DND-41 (cell line): Measurements from ENCODE around the gene SMOC2.

Experiments
- ATAC-seq: fragments of 200-7000 bp; cut with Tn5 transposase; 3 replicates; pipeline ENCODE4 v1.9.1; 2021; ENCODE audit warnings: low read depth; ENCODE audit not compliant: insufficient read depth
- DNase-seq: peaks from one replicate; pipeline ENCODE4 v3.0.0-alpha.2; 2020
- H2AFZ ChIP-seq: 2 replicates; pipeline ENCODE4 v1.6.0; 2012; ENCODE audit warnings: low read depth, low read length
- H3K27ac ChIP-seq: 2 replicates; pipeline ENCODE4 v1.5.1; 2012; ENCODE audit warnings: low read length, inconsistent platforms
- H3K27me3 ChIP-seq: fragments of 200-600 bp; sonication (generic); 2 replicates; pipeline ENCODE4 v1.6.0; 2012; ENCODE audit warnings: low read length, mild to moderate bottlenecking, inconsistent platforms; ENCODE audit not compliant: insufficient read depth, poor library complexity
- H3K36me3 ChIP-seq: 2 replicates; pipeline ENCODE4 v1.5.1; 2012; ENCODE audit warnings: low read length, inconsistent platforms; ENCODE audit not compliant: insufficient read depth
- H3K4me1 ChIP-seq: 2 replicates; pipeline ENCODE4 v1.5.1; 2012; ENCODE audit warnings: mild to moderate bottlenecking, low read length; ENCODE audit not compliant: insufficient read depth
- H3K4me2 ChIP-seq: 2 replicates; pipeline ENCODE4 v1.6.0; 2012; ENCODE audit warnings: mild to moderate bottlenecking, moderate library complexity, low read length, inconsistent platforms; ENCODE audit not compliant: insufficient read depth
- H3K4me3 ChIP-seq, 2 experiments: fragments of 200-600 bp in 1 of 2; shearing (Covaris generic) in 1 of 2; 2 replicates each; pipeline ENCODE4 v1.5.1; 2012 to 2016; ENCODE audit warnings: inconsistent platforms in 2 of 2, low read length in 2 of 2, mild to moderate bottlenecking in 2 of 2, low read depth in 1 of 2, moderate library complexity in 1 of 2
- H3K79me2 ChIP-seq: 2 replicates; pipeline ENCODE4 v1.6.0; 2012; ENCODE audit warnings: low read length, inconsistent platforms; ENCODE audit not compliant: insufficient read depth
- H3K9ac ChIP-seq: 2 replicates; pipeline ENCODE4 v1.6.0; 2012; ENCODE audit warnings: low read depth, mild to moderate bottlenecking, inconsistent platforms, low read length, moderate library complexity
- H3K9me3 ChIP-seq: 2 replicates; pipeline ENCODE4 v1.5.1; 2012; ENCODE audit warnings: low read length, moderate library complexity, mild to moderate bottlenecking, inconsistent platforms; ENCODE audit not compliant: insufficient read depth, severe bottlenecking
- H4K20me1 ChIP-seq: 2 replicates; pipeline ENCODE4 v1.6.0; 2012; ENCODE audit warnings: low read length; ENCODE audit not compliant: insufficient read depth
- EZH2 ChIP-seq: IDR thresholded peaks from 3 replicates; pipeline ENCODE4 v1.6.1; 2012; ENCODE audit warnings: borderline replicate concordance, low read depth, mild to moderate bottlenecking, moderate library complexity, low read length, inconsistent platforms; ENCODE audit not compliant: severe bottlenecking
- TF ChIP-seq, protein P1 (sequence below): IDR thresholded peaks from 2 replicates; pipeline ENCODE4 v1.5.1; 2012; ENCODE audit warnings: borderline replicate concordance, low read length, moderate library complexity, mild to moderate bottlenecking; ENCODE audit not compliant: poor library complexity, severe bottlenecking; ENCODE audit errors: extremely low read depth

The SMOC2 gene

GRCh38 chr6:168574699-168575195 lies 133.8 kb downstream of the SMOC2 start:
- no peak overlapping the region for H3K27ac ChIP-seq
- H3K9ac ChIP-seq: no peak overlapping the region
- H3K9me3 ChIP-seq: peaks cover 5% of the 10 kb centered on the region
- no peak for DNase-seq
- no peak overlapping the region for H2AFZ ChIP-seq
- ATAC-seq: no peak
- no peak overlapping the region for H3K4me2 ChIP-seq
- H3K36me3 ChIP-seq: no peaks in the 10 kb centered on the region
- H4K20me1 ChIP-seq: no peaks in the 10 kb centered on the region
- TF ChIP-seq EZH2: no peak
- TF ChIP-seq, protein P1, sequence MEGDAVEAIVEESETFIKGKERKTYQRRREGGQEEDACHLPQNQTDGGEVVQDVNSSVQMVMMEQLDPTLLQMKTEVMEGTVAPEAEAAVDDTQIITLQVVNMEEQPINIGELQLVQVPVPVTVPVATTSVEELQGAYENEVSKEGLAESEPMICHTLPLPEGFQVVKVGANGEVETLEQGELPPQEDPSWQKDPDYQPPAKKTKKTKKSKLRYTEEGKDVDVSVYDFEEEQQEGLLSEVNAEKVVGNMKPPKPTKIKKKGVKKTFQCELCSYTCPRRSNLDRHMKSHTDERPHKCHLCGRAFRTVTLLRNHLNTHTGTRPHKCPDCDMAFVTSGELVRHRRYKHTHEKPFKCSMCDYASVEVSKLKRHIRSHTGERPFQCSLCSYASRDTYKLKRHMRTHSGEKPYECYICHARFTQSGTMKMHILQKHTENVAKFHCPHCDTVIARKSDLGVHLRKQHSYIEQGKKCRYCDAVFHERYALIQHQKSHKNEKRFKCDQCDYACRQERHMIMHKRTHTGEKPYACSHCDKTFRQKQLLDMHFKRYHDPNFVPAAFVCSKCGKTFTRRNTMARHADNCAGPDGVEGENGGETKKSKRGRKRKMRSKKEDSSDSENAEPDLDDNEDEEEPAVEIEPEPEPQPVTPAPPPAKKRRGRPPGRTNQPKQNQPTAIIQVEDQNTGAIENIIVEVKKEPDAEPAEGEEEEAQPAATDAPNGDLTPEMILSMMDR: no peak
- no peak overlapping the region for H3K4me3 ChIP-seq
- no peaks in the 10 kb centered on the region for H3K79me2 ChIP-seq
- H3K4me1 ChIP-seq: no peaks in the 10 kb centered on the region
- H3K27me3 ChIP-seq: no peaks in the 10 kb centered on the region

- no peaks in the 10 kb centered on the region for H3K36me3 ChIP-seq
- peaks cover 5% of the 10 kb centered on the region for H3K9me3 ChIP-seq
- no peaks in the 10 kb centered on the region for H3K79me2 ChIP-seq
- ATAC-seq (no peak), DNase-seq (no peak)
- no peak overlapping the region for H3K4me2 ChIP-seq
- TF ChIP-seq, protein P1: no peak
- no peak for TF ChIP-seq EZH2
- H3K4me3 ChIP-seq: no peak overlapping the region
- H3K4me1 ChIP-seq: no peaks in the 10 kb centered on the region
- H3K27ac ChIP-seq: no peak overlapping the region
- H3K9ac ChIP-seq: no peak overlapping the region
- H2AFZ ChIP-seq: no peak overlapping the region
- H4K20me1 ChIP-seq: no peaks in the 10 kb centered on the region
- no peaks in the 10 kb centered on the region for H3K27me3 ChIP-seq
Observed at GRCh38 chr6:168575346-168576098, 134.5 kb downstream of the SMOC2 start.

DNA sequence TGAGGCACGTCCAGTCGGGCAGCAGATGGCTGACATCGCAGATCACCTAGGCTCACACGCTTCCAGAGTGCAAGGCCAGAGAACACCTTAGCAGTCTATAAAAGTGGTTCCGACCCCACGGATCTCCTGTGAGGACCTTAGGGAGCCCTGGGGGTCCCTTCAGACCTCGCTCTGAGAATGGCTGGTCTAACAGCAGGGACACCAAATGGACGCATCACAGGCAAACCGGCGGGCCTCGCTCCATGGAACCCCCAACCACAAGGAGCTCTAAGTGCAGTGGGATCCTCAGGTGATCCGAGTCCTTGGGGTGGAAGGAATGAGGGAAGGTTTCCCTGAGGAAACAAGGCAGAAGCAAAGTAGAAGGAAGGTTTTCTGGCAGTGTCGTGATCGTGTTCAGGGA lies 135.4 kb downstream of the SMOC2 start:
- no peak overlapping the region for H3K4me2 ChIP-seq

More for the DNA sequence above, 135.4 kb downstream of the SMOC2 start:
- H3K9ac ChIP-seq: no peak overlapping the region
- H3K4me1 ChIP-seq: no peaks in the 10 kb centered on the region
- DNase-seq (no peak), ATAC-seq (no peak)
- H3K27me3 ChIP-seq: no peaks in the 10 kb centered on the region
- H3K9me3 ChIP-seq: peaks cover 5% of the 10 kb centered on the region
- H3K27ac ChIP-seq: no peak overlapping the region
- H3K36me3 ChIP-seq: no peaks in the 10 kb centered on the region
- no peak for TF ChIP-seq EZH2
- TF ChIP-seq, protein P1: no peak
- no peak overlapping the region for H2AFZ ChIP-seq
- H3K79me2 ChIP-seq: no peaks in the 10 kb centered on the region
- no peaks in the 10 kb centered on the region for H4K20me1 ChIP-seq
- no peak overlapping the region for H3K4me3 ChIP-seq
